ENCODE measurements around the gene PTTG2. TPM values are rescaled to one million over a fixed set of nuclear protein-coding genes. Genes with fewer than 3 reads are reported as not detected.

Gene PTTG2
- total RNA-seq, 6 experiments from 2014 or later, result not detected

DNA sequence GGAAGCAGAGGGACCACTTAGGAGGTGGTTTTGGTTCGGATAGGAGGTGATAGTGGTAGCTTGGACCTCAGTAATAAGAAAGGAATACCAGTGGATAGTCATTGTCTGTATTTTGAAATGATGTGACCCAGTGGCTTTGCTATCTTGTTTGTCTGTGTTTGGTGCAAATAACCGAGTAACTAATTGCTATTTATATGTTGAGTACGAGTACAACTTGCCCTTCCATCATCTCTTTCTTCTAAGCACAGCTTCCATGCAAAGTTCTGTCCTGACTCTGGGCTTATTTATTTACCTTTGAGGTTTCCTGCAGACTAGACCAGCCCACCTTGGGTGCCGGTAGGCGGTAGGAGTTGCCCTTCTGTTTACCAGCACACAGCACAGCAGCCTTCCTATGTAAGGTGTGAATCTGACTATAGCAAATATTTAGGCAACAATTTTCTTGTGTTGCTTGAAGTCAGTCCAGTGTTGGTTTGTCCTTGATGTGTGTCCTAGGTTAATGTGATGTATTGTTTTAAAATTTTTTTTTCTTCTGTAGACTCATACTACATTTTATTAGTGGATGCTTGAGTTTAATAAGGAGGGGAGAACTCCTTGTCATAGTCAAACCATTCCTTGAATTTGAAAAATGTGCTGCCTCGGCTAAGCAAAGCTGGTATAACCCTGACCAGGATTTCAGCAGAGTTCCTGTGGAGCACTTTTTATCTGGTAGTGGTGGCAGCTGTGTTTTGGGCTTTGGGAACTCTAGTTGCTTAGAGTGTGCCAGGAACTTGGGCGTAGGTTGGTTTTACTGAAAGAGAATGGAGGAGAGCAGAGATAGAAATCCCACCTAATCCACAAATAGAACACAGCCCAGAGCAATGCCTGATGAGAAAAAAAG lies 21.9 kb downstream of the PTTG2 start:
- H3K27ac Mint-ChIP-seq, result peak overlapping the region; percentile 77
- no peaks in the 10 kb centered on the region for H3K27me3 Mint-ChIP-seq (ENCODE audit: insufficient read depth)
- H3K4me1 Mint-ChIP-seq (ENCODE audit: low read depth), result peaks cover 73% of the 10 kb centered on the region
- peak; percentile 67 for DNase-seq
- TF ChIP-seq, protein P1, sequence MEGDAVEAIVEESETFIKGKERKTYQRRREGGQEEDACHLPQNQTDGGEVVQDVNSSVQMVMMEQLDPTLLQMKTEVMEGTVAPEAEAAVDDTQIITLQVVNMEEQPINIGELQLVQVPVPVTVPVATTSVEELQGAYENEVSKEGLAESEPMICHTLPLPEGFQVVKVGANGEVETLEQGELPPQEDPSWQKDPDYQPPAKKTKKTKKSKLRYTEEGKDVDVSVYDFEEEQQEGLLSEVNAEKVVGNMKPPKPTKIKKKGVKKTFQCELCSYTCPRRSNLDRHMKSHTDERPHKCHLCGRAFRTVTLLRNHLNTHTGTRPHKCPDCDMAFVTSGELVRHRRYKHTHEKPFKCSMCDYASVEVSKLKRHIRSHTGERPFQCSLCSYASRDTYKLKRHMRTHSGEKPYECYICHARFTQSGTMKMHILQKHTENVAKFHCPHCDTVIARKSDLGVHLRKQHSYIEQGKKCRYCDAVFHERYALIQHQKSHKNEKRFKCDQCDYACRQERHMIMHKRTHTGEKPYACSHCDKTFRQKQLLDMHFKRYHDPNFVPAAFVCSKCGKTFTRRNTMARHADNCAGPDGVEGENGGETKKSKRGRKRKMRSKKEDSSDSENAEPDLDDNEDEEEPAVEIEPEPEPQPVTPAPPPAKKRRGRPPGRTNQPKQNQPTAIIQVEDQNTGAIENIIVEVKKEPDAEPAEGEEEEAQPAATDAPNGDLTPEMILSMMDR (IDR thresholded peaks at IDR 0.05), result no peak
- peak overlapping the region; percentile 47 for H3K4me3 Mint-ChIP-seq
- H3K36me3 Mint-ChIP-seq (ENCODE audit: low read depth), result peaks cover 7% of the 10 kb centered on the region; the same call in 1 of the 2 replicates
- no peaks in the 10 kb centered on the region for H3K9me3 Mint-ChIP-seq

DNA sequence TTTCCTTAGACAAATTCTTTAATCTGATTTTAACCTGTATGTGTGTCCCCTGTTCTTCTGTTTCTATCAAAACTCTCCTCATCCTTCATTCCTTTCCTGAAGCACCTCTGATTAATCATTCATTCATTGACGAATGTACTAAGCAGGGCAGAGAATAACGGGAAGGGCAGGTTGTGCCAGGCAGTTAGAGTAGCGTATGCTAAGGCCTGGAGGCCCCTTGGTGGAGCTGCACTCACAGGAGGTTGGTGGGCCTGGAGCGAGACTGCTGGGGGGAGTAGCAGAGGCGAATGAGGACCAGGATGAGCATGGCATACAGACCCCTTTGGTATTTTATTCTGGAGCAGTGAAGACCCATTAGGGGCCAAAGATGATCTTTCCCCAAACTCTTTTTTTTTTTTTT lies 22.5 kb downstream of the PTTG2 start:
- peak overlapping the region; percentile 77 for H3K27ac Mint-ChIP-seq
- H3K36me3 Mint-ChIP-seq (ENCODE audit: low read depth), result peaks cover 12% of the 10 kb centered on the region; the same call in 1 of the 2 replicates
- no peak for DNase-seq
- H3K4me3 Mint-ChIP-seq, result peak overlapping the region; percentile 47
- H3K4me1 Mint-ChIP-seq (ENCODE audit: low read depth), result peaks cover 73% of the 10 kb centered on the region
- TF ChIP-seq, protein P1 (IDR thresholded peaks at IDR 0.05), result no peak
- no peaks in the 10 kb centered on the region for H3K27me3 Mint-ChIP-seq (ENCODE audit: insufficient read depth)
- no peaks in the 10 kb centered on the region for H3K9me3 Mint-ChIP-seq

DNA sequence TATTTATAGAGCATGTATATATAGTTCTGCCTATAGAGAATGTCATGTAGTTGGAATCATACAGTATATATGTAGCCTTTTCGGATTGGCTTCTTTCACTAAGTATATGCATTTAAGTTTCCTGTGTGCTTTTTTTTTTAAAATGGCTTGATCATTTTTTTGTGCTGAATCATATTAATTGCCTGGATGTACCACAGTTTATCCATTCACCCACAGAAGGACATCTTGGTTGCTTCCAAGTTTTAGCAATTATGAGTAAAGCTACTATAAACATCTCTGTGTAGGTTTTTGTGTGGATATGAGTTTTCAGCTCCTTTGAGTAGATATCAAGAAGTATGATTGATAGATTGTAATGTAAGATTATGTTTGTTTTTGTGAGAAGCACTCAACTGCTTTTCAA lies 23.8 kb downstream of the PTTG2 start:
- Mint-ChIP-seq H3K9me3 (no peaks in the 10 kb centered on the region), H3K36me3 (ENCODE audit: low read depth) (peaks cover 14% of the 10 kb centered on the region; the same call in 1 of the 2 replicates), H3K4me1 (ENCODE audit: low read depth) (peaks cover 67% of the 10 kb centered on the region), H3K27me3 (ENCODE audit: insufficient read depth) (no peaks in the 10 kb centered on the region), H3K27ac (peak overlapping the region; percentile 58; the same call in 1 of the 2 replicates), H3K4me3 (no peak overlapping the region)
- TF ChIP-seq, protein P1 (IDR thresholded peaks at IDR 0.05), result no peak
- peak; percentile 31 for DNase-seq

DNA sequence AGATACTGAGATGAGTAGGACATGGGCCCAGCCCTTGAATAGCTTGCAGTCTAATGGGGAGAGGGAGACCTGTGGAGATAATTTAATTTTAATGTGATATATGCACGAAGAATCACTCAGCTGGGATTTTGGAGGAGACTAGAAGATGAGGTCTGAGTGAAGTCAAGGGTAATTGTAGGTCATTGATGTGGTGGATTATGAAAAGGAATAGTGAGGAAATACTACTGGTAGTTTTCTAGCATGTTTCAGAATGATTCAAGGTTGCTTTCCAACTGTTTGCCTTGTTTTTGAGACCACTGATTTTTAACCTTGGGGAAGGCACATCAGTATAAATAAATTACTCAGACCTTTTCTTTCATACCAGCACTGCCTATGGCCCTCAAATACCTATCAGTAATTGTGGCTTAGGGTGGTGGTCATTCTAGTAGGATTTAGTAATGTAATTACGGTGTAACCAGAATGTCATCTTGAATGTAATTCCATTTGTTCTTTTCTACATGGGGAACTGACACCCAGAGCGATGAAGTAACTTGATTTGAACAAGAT lies 25.6 kb downstream of the PTTG2 start:
- TF ChIP-seq, protein P1 (IDR thresholded peaks at IDR 0.05), result no peak
- DNase-seq, result no peak
- Mint-ChIP-seq H3K4me1 (ENCODE audit: low read depth) (peaks cover 59% of the 10 kb centered on the region), H3K27me3 (ENCODE audit: insufficient read depth) (no peaks in the 10 kb centered on the region), H3K27ac (no peak overlapping the region), H3K36me3 (ENCODE audit: low read depth) (peaks cover 14% of the 10 kb centered on the region; the same call in 1 of the 2 replicates), H3K9me3 (no peaks in the 10 kb centered on the region), H3K4me3 (no peak overlapping the region)

DNA sequence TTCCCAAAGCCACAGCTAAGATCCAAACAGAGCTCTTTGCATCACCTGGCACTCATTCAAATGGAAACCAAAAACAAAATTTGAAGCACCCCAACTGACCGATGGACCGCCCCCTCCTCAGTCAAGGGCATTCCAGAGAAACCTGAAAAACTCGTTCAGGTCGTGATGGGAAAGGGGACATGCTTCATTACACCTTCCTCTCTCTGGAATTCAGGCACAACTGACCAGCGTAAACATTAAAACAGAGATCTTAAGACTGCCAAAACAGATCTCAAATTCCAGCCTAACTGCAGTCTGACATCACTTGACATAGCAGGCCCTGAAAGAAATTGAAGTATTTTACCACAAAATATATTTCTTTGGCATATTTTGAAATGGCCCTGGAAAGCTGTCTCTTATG lies 28.5 kb downstream of the PTTG2 start:
- Mint-ChIP-seq H3K36me3 (ENCODE audit: low read depth) (peaks cover 23% of the 10 kb centered on the region; the same call in 1 of the 2 replicates), H3K27me3 (ENCODE audit: insufficient read depth) (no peaks in the 10 kb centered on the region), H3K9me3 (no peaks in the 10 kb centered on the region), H3K27ac (no peak overlapping the region), H3K4me3 (no peak overlapping the region), H3K4me1 (ENCODE audit: low read depth) (peaks cover 31% of the 10 kb centered on the region)
- no peak for DNase-seq
- TF ChIP-seq, protein P1 (IDR thresholded peaks at IDR 0.05), result no peak
